ENCODE results near the gene SEL1L3.

DNA sequence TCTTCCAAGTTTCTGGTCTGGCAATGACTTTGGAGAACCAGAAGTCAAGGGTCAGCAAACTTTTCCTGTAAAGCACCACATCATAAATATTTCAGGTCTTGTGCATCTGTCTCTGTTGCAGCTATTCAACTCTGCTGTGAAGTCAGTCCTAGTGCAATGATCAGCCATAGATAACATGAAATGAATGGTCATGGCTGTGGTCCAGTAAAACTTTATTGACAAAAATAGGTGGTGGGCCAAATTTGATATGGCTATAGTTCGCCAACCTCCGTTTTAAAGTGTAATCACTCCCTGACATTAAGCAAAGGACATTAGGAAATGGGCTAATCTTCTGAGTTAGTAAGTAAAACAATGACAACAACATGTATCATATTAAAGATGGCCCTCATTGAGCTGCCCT, 20.8 kb upstream of the SEL1L3 start:
- TF ChIP-seq, protein P1, sequence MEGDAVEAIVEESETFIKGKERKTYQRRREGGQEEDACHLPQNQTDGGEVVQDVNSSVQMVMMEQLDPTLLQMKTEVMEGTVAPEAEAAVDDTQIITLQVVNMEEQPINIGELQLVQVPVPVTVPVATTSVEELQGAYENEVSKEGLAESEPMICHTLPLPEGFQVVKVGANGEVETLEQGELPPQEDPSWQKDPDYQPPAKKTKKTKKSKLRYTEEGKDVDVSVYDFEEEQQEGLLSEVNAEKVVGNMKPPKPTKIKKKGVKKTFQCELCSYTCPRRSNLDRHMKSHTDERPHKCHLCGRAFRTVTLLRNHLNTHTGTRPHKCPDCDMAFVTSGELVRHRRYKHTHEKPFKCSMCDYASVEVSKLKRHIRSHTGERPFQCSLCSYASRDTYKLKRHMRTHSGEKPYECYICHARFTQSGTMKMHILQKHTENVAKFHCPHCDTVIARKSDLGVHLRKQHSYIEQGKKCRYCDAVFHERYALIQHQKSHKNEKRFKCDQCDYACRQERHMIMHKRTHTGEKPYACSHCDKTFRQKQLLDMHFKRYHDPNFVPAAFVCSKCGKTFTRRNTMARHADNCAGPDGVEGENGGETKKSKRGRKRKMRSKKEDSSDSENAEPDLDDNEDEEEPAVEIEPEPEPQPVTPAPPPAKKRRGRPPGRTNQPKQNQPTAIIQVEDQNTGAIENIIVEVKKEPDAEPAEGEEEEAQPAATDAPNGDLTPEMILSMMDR (IDR thresholded peaks at IDR 0.05; ENCODE audit: insufficient read depth, low read length) = no peak
- TF ChIP-seq, protein P2, sequence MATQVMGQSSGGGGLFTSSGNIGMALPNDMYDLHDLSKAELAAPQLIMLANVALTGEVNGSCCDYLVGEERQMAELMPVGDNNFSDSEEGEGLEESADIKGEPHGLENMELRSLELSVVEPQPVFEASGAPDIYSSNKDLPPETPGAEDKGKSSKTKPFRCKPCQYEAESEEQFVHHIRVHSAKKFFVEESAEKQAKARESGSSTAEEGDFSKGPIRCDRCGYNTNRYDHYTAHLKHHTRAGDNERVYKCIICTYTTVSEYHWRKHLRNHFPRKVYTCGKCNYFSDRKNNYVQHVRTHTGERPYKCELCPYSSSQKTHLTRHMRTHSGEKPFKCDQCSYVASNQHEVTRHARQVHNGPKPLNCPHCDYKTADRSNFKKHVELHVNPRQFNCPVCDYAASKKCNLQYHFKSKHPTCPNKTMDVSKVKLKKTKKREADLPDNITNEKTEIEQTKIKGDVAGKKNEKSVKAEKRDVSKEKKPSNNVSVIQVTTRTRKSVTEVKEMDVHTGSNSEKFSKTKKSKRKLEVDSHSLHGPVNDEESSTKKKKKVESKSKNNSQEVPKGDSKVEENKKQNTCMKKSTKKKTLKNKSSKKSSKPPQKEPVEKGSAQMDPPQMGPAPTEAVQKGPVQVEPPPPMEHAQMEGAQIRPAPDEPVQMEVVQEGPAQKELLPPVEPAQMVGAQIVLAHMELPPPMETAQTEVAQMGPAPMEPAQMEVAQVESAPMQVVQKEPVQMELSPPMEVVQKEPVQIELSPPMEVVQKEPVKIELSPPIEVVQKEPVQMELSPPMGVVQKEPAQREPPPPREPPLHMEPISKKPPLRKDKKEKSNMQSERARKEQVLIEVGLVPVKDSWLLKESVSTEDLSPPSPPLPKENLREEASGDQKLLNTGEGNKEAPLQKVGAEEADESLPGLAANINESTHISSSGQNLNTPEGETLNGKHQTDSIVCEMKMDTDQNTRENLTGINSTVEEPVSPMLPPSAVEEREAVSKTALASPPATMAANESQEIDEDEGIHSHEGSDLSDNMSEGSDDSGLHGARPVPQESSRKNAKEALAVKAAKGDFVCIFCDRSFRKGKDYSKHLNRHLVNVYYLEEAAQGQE (IDR thresholded peaks at IDR 0.05; ENCODE audit: insufficient replicate concordance, low read depth) = no peak
- no peak for TF ChIP-seq POLR2AphosphoS5 (IDR thresholded peaks at IDR 0.05; ENCODE audit: low read depth)
